Neural progenitor cell (in vitro differentiated cells): Measurements from ENCODE around the gene HMGB1.
"Not testable (repeated sequence)": the region's sequence is repeated elsewhere in the genome, so short reads cannot be mapped to it uniquely, and the experiment has no call there.

ENCODE experiments used
- CTCF ChIP-seq: fragments of 200-600 bp; sonication (generic); IDR thresholded peaks from 2 replicates; pipeline ENCODE4 v1.5.1; 2017; ENCODE audit warnings: antibody characterized with exemption, mild to moderate bottlenecking
- EZH2 ChIP-seq: fragments of 200-600 bp; sonication (generic); IDR thresholded peaks from 2 replicates; pipeline ENCODE4 v1.6.1; 2017; ENCODE audit warnings: antibody characterized with exemption, mild to moderate bottlenecking, moderate library complexity
- EZH2phosphoT487 ChIP-seq: fragments of 200-600 bp; sonication (generic); IDR thresholded peaks from 2 replicates; pipeline ENCODE4 v1.6.1; 2017; ENCODE audit warnings: antibody characterized with exemption

- not testable (repeated sequence) for TF ChIP-seq CTCF, EZH2, EZH2phosphoT487
These were observed 22.2 kb downstream of the HMGB1 start for GRCh38 chr13:30443491-30443890.
